Lower leg skin (tissue), 3 donors: ENCODE measurements around the gene MBD3L2B.

Experiments used
- POLR2A ChIP-seq, 2 donors: fragments of 450-650 bp; IDR thresholded peaks; one replicate each; pipeline ENCODE4 v1.6.1; 2016 to 2017; ENCODE audit warnings: antibody characterized with exemption in 2 of 2, mild to moderate bottlenecking in 1 of 2, moderate library complexity in 1 of 2
- TF ChIP-seq, protein P1 (sequence below), 3 donors: fragments of 450-650 bp; IDR thresholded peaks; one replicate each; pipeline ENCODE4 v1.5.1; 2016; ENCODE audit warnings: antibody characterized with exemption in 3 of 3, mild to moderate bottlenecking in 3 of 3, moderate library complexity in 2 of 3

DNA sequence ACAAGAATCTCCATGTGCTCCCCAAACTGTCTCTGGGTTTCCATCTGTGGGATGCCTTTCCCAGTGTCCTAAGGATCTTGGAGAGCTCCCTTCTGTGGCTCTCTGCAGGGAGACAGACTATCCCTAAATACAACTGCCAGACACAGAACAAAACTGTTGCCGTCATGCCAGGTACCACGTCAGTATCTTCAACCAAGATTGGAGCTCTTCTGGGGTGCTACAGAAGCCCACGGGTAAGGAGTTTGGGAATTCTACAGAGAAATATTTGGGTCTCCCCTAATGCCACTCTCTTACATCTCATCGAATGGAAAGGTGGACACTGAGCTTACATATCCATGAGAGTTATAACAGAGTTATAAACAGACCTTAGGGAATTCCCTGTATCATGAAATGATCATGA lies 42.1 kb upstream of the MBD3L2B start:
- TF ChIP-seq, protein P1, sequence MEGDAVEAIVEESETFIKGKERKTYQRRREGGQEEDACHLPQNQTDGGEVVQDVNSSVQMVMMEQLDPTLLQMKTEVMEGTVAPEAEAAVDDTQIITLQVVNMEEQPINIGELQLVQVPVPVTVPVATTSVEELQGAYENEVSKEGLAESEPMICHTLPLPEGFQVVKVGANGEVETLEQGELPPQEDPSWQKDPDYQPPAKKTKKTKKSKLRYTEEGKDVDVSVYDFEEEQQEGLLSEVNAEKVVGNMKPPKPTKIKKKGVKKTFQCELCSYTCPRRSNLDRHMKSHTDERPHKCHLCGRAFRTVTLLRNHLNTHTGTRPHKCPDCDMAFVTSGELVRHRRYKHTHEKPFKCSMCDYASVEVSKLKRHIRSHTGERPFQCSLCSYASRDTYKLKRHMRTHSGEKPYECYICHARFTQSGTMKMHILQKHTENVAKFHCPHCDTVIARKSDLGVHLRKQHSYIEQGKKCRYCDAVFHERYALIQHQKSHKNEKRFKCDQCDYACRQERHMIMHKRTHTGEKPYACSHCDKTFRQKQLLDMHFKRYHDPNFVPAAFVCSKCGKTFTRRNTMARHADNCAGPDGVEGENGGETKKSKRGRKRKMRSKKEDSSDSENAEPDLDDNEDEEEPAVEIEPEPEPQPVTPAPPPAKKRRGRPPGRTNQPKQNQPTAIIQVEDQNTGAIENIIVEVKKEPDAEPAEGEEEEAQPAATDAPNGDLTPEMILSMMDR (IDR thresholded peaks at IDR 0.05), result no peak
- no peak for TF ChIP-seq POLR2A (IDR thresholded peaks at IDR 0.05)
